ENCODE measurements around the gene AOX1.

Gene AOX1

GRCh38 chr2:200673191-200673590, 87.4 kb downstream of the AOX1 start:
- H3K27ac ChIP-seq (ENCODE audit: extremely low read depth, low read depth, low read length), result no peak overlapping the region
- TF ChIP-seq ZNF404 (tag by site-specific recombination; IDR thresholded peaks at IDR 0.05), result no peak
- TF ChIP-seq ZNF544 (tag by site-specific recombination; IDR thresholded peaks at IDR 0.05), result no peak
- no peak for TF ChIP-seq ZNF548 (tag by site-specific recombination; IDR thresholded peaks at IDR 0.05)
- no peak for TF ChIP-seq ZNF24 (tag by site-specific recombination; IDR thresholded peaks at IDR 0.05)
- TF ChIP-seq WT1 (tag by site-specific recombination; IDR thresholded peaks at IDR 0.05), result no peak
- TF ChIP-seq SCRT1 (tag by site-specific recombination; IDR thresholded peaks at IDR 0.05; ENCODE audit: borderline replicate concordance), result no peak
- TF ChIP-seq ZFP3 (tag by site-specific recombination; IDR thresholded peaks at IDR 0.05; ENCODE audit: low read depth), result no peak
- no peak for TF ChIP-seq SALL2 (tag by site-specific recombination; IDR thresholded peaks at IDR 0.05; ENCODE audit: borderline replicate concordance)
- no peak for TF ChIP-seq ZNF221 (tag by site-specific recombination; IDR thresholded peaks at IDR 0.05; ENCODE audit: borderline replicate concordance)
- TF ChIP-seq ZNF274 (IDR thresholded peaks at IDR 0.05; ENCODE audit: low read length), result no peak
- no peak for TF ChIP-seq ZNF274 (tag by site-specific recombination; IDR thresholded peaks at IDR 0.05; ENCODE audit: borderline replicate concordance)
- TF ChIP-seq ZNF707 (tag by site-specific recombination; IDR thresholded peaks at IDR 0.05), result no peak
- no peak for TF ChIP-seq ZFHX2 (tag by site-specific recombination; conservative IDR thresholded peaks at IDR 0.05)
- TF ChIP-seq OVOL3 (tag by site-specific recombination; IDR thresholded peaks at IDR 0.05), result no peak
- no peak for TF ChIP-seq ZBTB10 (tag by site-specific recombination; IDR thresholded peaks at IDR 0.05)
- TF ChIP-seq ZNF140 (tag by site-specific recombination; IDR thresholded peaks at IDR 0.05), result no peak
- no peak for TF ChIP-seq ZNF558 (tag by site-specific recombination; IDR thresholded peaks at IDR 0.05)
- TF ChIP-seq ZNF138 (tag by site-specific recombination; IDR thresholded peaks at IDR 0.05; ENCODE audit: borderline replicate concordance), result no peak
- no peak for TF ChIP-seq PRDM10 (tag by site-specific recombination; IDR thresholded peaks at IDR 0.05)
- no peak for TF ChIP-seq ZNF37A (tag by site-specific recombination; IDR thresholded peaks at IDR 0.05)
- H3K36me3 ChIP-seq (ENCODE audit: control insufficient read depth in 2 of 2, insufficient read depth in 1 of 2, low read length in 2 of 2), result no peaks in the 10 kb centered on the region
- ChIA-PET POLR2A (no interaction called here), CTCF (no interaction called here)
- H3K4me1 ChIP-seq (ENCODE audit: control insufficient read depth, insufficient read depth, low read length), result no peaks in the 10 kb centered on the region
- H3K4me3 ChIP-seq (ENCODE audit: low read depth, low read length), result no peak overlapping the region
- H3K9me3 ChIP-seq (ENCODE audit: control insufficient read depth, insufficient read depth, low read depth, low read length), result no peaks in the 10 kb centered on the region

GRCh38 chr2:200674837-200675236, 89.0 kb downstream of the AOX1 start:
- Histone ChIP-seq H3K36me3 (ENCODE audit: control insufficient read depth in 2 of 2, insufficient read depth in 1 of 2, low read length in 2 of 2) (no peaks in the 10 kb centered on the region), H3K27ac (ENCODE audit: extremely low read depth, low read depth, low read length) (no peak overlapping the region), H3K4me1 (ENCODE audit: control insufficient read depth, insufficient read depth, low read length) (no peaks in the 10 kb centered on the region), H3K9me3 (ENCODE audit: control insufficient read depth, insufficient read depth, low read depth, low read length) (no peaks in the 10 kb centered on the region), H3K4me3 (ENCODE audit: low read depth, low read length) (no peak overlapping the region)
- ChIA-PET CTCF (interaction anchor here (0.6 kb wide), 1 partner anchor 28 kb away, joined by 3 read pairs; no protein-coding TSS in a partner anchor), POLR2A (interaction anchor here (0.7 kb wide), 1 partner anchor 44 kb away, joined by 3 read pairs; no protein-coding TSS in a partner anchor)
- no peak for TF ChIP-seq ZNF501 (tag by site-specific recombination; IDR thresholded peaks at IDR 0.05)
- no peak for TF ChIP-seq ZNF571 (tag by site-specific recombination; IDR thresholded peaks at IDR 0.05)
- TF ChIP-seq ZBTB1 (tag by site-specific recombination; IDR thresholded peaks at IDR 0.05), result no peak
- no peak for TF ChIP-seq ZNF792 (tag by site-specific recombination; IDR thresholded peaks at IDR 0.05)
- TF ChIP-seq ZNF621 (tag by site-specific recombination; IDR thresholded peaks at IDR 0.05), result no peak
- no peak for TF ChIP-seq SETDB1 (IDR thresholded peaks at IDR 0.05; ENCODE audit: insufficient read length, low read length)
- no peak for TF ChIP-seq ZBTB20 (tag by site-specific recombination; IDR thresholded peaks at IDR 0.05)
- no peak for TF ChIP-seq ZNF404 (tag by site-specific recombination; IDR thresholded peaks at IDR 0.05)
- TF ChIP-seq ZNF112 (tag by site-specific recombination; IDR thresholded peaks at IDR 0.05), result no peak
- TF ChIP-seq ZNF366 (tag by site-specific recombination; conservative IDR thresholded peaks at IDR 0.05), result no peak
- no peak for TF ChIP-seq ZNF530 (tag by site-specific recombination; IDR thresholded peaks at IDR 0.05; ENCODE audit: low read depth)
- no peak for TF ChIP-seq ZNF837 (tag by site-specific recombination; IDR thresholded peaks at IDR 0.05)
- no peak for TF ChIP-seq SP3 (tag by site-specific recombination; IDR thresholded peaks at IDR 0.05)
- TF ChIP-seq ZNF785 (tag by site-specific recombination; IDR thresholded peaks at IDR 0.05), result no peak
- no peak for TF ChIP-seq ZNF521 (tag by site-specific recombination; IDR thresholded peaks at IDR 0.05)
- no peak for TF ChIP-seq ZNF274 (IDR thresholded peaks at IDR 0.05; ENCODE audit: low read length)
- TF ChIP-seq ZNF274 (tag by site-specific recombination; IDR thresholded peaks at IDR 0.05; ENCODE audit: borderline replicate concordance), result no peak
